WI38 (cell line): ENCODE measurements around the gene MAGEA4.
"Not testable (repeated sequence)": the region's sequence is repeated elsewhere in the genome, so short reads cannot be mapped to it uniquely, and the experiment has no call there.

Experiments used
- H3K4me3 ChIP-seq: 2 replicates; pipeline ENCODE4 v1.5.1; 2011; ENCODE audit warnings: low read depth, mild to moderate bottlenecking, control low read depth, low read length
- CTCF ChIP-seq: IDR thresholded peaks from 2 replicates; pipeline ENCODE4 v1.5.1; 2012; ENCODE audit warnings: low read depth, mild to moderate bottlenecking, control low read depth, low read length

The MAGEA4 gene

GRCh38 chrX:151912221-151912620 is 468 bp upstream of the MAGEA4 start:
- no peak overlapping the region for H3K4me3 ChIP-seq
- TF ChIP-seq CTCF, result no peak

- not testable (repeated sequence) for H3K4me3 ChIP-seq
These were observed 6.0 kb downstream of the MAGEA4 start for GRCh38 chrX:151918736-151919135.

GRCh38 chrX:151919610-151920009 is 6.9 kb downstream of the MAGEA4 start:
- H3K4me3 ChIP-seq, result no peak overlapping the region
- no peak for TF ChIP-seq CTCF

DNA sequence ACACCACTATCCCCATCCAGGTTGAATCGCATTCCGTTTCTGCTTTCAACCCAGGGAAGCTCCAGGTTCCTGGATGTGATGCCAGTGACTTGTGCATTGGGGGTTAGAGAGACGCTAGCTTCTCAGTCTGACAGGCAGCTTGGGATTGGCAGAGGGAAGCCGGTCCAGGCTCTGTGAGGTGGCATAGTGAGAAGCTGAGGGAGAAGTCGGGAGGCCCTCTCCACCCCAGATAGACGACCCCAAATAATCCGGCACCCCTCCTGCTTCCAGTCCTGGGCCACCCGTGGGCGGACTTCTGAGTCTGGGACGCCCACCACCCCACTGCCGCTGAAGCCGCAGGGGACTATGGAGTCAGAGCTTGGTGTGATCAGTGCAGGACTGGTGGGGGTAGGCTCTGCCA is 7.4 kb downstream of the MAGEA4 start:
- no peak overlapping the region for H3K4me3 ChIP-seq
- TF ChIP-seq CTCF, result no peak

DNA sequence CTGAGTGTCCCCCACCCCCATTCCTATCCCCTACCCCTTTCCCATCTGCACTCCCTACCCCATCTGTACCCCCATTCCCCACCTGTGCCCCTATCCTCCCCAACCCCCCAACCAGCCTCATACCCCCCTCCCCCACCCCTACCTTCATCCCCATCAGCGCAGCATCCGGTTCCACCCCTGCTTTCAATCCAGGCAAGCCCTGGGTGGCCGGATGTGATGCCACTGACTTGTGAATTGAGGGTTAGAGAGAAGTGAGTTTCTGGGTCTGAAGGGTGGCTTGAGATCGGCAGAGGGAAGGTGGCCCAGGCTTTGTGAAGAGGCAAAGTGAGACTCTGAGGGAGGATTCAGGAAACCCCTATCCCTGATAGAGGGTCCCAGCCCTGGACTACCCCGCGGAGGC is 7.8 kb downstream of the MAGEA4 start:
- H3K4me3 ChIP-seq, result no peak overlapping the region
- TF ChIP-seq CTCF, result no peak

- no peak for TF ChIP-seq CTCF
- no peak overlapping the region for H3K4me3 ChIP-seq
These were observed 8.6 kb downstream of the MAGEA4 start for GRCh38 chrX:151921292-151921691.

DNA sequence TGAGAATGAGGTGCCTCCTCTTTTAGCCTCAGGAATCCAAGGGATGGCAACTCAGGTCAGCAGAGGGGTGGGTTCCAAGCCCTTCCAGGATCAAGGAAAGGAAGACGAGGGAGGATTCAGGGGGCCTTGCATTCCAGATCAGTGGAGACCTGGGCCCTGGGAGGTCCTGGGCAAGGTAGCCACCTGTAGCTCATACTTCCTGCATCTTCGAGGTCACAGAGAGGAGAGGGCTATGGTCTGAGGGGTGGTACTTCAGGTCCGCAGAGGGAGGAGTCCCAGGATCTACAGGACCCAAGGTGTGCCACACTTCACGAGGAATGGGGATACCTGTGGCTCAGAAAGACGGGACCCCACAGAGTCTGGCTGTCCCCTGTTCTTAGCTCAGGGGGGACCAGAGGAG is 9.2 kb downstream of the MAGEA4 start:
- H3K4me3 ChIP-seq, result no peak overlapping the region
- TF ChIP-seq CTCF, result no peak

- H3K4me3 ChIP-seq, result no peak overlapping the region
- no peak for TF ChIP-seq CTCF
These were observed 10.0 kb downstream of the MAGEA4 start for GRCh38 chrX:151922692-151923091.
